Retinal pigment epithelial cell (primary cell): ENCODE results near the gene CLK1.

Source experiments
- DNase-seq: peaks from one replicate; pipeline ENCODE4 v3.0.0-alpha.2; 2010; ENCODE audit warnings: low read depth
- H3K4me3 ChIP-seq: 2 replicates; pipeline ENCODE4 v1.5.1; 2011; ENCODE audit warnings: mild to moderate bottlenecking, low read length, control low read depth, moderate library complexity
- TF ChIP-seq, protein P1 (sequence below): conservative IDR thresholded peaks from 2 replicates; pipeline ENCODE4 v1.5.1; 2011; ENCODE audit warnings: low read depth, low read length, control low read depth, inconsistent platforms

The CLK1 gene

DNA sequence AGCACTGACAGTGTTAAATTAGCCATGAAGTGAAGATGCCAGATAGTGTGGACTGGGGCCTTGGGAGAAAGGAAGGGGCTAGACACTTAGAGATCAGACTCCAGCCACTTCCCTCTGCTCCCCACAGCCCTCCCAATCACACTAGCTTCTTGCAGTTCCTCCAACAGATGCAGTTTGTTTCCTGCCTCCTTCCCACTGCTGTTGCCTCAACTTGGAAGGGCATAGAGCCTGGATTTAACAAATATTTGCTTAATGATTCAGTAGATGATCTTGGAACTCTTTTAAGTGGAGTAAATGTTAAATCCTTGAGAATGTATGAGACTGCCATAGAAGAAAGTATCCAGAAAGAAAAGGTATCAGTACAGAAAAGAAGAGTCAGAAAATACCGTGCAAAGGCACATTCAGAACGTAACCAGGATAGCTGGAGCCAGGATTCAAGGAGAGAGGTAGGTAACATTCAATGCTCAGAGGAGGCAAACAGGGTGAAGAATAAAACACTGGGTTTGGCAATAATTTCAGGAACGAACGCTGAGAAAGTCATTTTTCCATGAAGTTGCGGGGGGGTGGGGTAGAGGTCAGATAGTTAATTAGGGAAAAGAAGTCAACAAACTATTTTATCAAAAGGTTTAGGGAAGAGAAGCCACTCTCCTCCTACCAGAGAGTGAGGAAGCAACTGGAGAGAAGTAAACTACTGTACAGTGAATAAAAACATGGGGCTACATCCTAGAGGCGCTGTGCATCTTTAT, 54.0 kb downstream of the CLK1 start:
- TF ChIP-seq, protein P1, sequence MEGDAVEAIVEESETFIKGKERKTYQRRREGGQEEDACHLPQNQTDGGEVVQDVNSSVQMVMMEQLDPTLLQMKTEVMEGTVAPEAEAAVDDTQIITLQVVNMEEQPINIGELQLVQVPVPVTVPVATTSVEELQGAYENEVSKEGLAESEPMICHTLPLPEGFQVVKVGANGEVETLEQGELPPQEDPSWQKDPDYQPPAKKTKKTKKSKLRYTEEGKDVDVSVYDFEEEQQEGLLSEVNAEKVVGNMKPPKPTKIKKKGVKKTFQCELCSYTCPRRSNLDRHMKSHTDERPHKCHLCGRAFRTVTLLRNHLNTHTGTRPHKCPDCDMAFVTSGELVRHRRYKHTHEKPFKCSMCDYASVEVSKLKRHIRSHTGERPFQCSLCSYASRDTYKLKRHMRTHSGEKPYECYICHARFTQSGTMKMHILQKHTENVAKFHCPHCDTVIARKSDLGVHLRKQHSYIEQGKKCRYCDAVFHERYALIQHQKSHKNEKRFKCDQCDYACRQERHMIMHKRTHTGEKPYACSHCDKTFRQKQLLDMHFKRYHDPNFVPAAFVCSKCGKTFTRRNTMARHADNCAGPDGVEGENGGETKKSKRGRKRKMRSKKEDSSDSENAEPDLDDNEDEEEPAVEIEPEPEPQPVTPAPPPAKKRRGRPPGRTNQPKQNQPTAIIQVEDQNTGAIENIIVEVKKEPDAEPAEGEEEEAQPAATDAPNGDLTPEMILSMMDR, result no peak
- peak overlapping the region; percentile 88 for H3K4me3 ChIP-seq
- DNase-seq, result no peak

DNA sequence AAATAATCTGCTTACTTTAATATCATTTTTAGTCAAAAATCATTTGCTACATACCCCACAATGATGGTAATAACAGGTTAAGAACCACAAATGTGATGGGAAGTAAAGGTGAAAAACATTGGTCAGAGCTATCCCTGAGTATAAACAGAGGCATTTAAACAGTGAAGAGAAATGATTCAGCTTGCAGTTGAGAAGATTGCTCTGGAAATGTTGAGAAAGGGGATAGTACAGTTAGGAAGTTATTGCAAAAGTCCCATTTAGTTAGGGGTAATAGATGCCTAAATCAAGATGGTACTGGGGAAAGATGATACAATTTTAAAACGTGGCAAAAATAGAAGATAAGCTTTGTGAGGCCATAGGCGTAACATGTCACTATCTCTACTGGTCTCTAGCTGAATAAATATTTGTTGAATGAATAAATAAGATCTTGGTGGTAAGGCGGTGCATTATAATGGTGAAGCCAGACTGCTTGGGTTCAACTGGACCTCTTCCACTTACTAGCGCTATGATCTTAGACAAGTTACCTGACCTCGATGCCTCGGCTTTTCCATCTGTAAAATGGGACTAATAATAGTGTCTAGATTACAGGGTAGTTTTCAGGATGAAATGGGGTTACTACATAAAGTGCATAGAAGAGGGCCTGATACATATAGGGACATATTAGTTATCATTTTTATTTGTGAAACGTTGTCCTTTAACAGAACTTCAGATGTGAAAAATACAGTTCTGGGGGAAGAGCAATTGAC, 54.8 kb downstream of the CLK1 start:
- TF ChIP-seq, protein P1, result no peak
- no peak for DNase-seq
- no peak overlapping the region for H3K4me3 ChIP-seq
